A172 (cell line): Measurements from ENCODE around the gene RAB36. TPM values are rescaled to one million over a fixed set of nuclear protein-coding genes. Genes with fewer than 3 reads are reported as not detected.

Experiments used
- DNase-seq: peaks from one replicate; pipeline ENCODE4 v3.0.0-alpha.2; 2015; ENCODE audit warnings: low spot score
- total RNA-seq: library from RNA; depleted of rRNA; stranded (reverse); fragments of >200 nt; shearing (Covaris generic); gene quantifications from 2 replicates; pipeline ENCODE4 v1.2.3, GENCODE V29; 2014; rRNA removed

Gene RAB36
- total RNA-seq, result 6.1 and 6.6 TPM in 2 replicates

GRCh38 chr22:23144932-23145877 lies at the start of gene RAB36:
Gene RAB36, plus strand, starts transcription at chr22:23145477. Its CDS starts 1,140 bp downstream, at chr22:23146617.
- peak; percentile 94 for DNase-seq

GRCh38 chr22:23095733-23096342 lies 49.4 kb upstream of the RAB36 start:
- no peak for DNase-seq

- no peak for DNase-seq
Observed at GRCh38 chr22:23097412-23098229, 47.7 kb upstream of the RAB36 start.

GRCh38 chr22:23098230-23098705 lies 47.0 kb upstream of the RAB36 start:
- DNase-seq, result no peak

GRCh38 chr22:23098718-23099530 lies 46.4 kb upstream of the RAB36 start:
- no peak for DNase-seq

- no peak for DNase-seq
Observed at GRCh38 chr22:23099531-23099804, 45.8 kb upstream of the RAB36 start.

- DNase-seq, result no peak
Observed at GRCh38 chr22:23100124-23100801, 45.0 kb upstream of the RAB36 start.

GRCh38 chr22:23101524-23101923 lies 43.8 kb upstream of the RAB36 start:
- no peak for DNase-seq

GRCh38 chr22:23102002-23102655 lies 43.1 kb upstream of the RAB36 start:
- no peak for DNase-seq

GRCh38 chr22:23102776-23103175 lies 42.5 kb upstream of the RAB36 start:
- no peak for DNase-seq

GRCh38 chr22:23103199-23103954 lies 41.9 kb upstream of the RAB36 start:
- DNase-seq, result no peak

- no peak for DNase-seq
Observed at GRCh38 chr22:23104187-23104971, 40.9 kb upstream of the RAB36 start.

GRCh38 chr22:23105304-23105703 lies 40.0 kb upstream of the RAB36 start:
- no peak for DNase-seq

- no peak for DNase-seq
Observed at GRCh38 chr22:23105919-23106318, 39.4 kb upstream of the RAB36 start.

- no peak for DNase-seq
Observed at GRCh38 chr22:23106344-23106743, 38.9 kb upstream of the RAB36 start.

GRCh38 chr22:23106906-23107367 lies 38.3 kb upstream of the RAB36 start:
- no peak for DNase-seq

GRCh38 chr22:23107487-23108248 lies 37.6 kb upstream of the RAB36 start:
- DNase-seq, result no peak
